ENCODE data around the gene MLEC.

MLEC gene

DNA sequence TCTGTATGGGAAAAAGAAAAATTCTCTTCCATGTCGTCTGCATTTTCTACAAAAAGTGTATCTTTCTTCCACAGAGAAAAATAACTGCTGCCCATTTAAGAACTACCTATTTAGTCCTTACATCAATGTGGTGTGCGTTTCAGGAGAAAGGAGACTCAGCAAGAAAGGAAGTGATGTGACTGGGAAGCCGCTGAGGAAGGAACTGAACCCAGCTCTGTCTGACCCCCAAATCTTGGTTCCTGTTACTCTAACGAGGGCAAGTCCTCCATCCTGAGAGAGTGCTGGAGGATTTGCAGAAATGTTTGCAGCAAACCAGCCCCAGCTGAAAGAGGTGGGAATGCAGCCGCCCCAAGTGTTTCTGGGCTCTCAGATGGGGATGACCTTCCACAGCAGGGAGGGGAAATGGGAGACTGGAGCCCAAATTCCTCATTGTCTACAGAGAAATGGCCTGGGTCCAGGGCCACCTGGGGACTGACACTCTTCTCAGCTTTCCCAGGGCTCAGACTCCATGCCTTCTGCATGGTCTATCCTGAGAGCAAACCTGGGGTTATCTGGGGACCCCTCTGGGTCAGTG lies 6.7 kb upstream of the MLEC start (continued):
- TF ChIP-seq OSR1 (CRISPR knock-in tag; IDR thresholded peaks at IDR 0.05) (no peak), ESRRG (CRISPR knock-in tag; IDR thresholded peaks at IDR 0.05) (no peak), CSDC2 (CRISPR knock-in tag; IDR thresholded peaks at IDR 0.05) (no peak)

DNA sequence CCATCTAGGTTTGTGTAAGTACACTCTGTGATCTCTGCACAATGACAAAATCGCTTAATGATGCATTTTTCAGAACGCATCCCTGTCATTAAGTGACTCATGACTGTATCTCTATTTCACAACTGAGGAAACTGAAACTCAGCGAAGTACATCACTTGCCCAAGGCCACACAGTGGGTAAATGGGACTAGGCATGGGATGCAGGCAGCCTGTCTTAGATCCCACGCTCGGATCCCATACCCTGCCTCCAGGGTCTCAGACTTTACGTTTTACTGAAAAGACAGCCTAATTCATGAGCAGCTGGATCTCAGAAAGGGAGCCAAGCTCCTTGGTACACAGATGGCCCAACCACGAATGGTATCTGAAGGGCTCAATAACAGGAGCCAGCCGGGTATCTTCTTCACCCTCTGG lies 2.4 kb upstream of the MLEC start:
- no peak for TF ChIP-seq OSR1 (CRISPR knock-in tag; IDR thresholded peaks at IDR 0.05)
- no peak for ATAC-seq

DNA sequence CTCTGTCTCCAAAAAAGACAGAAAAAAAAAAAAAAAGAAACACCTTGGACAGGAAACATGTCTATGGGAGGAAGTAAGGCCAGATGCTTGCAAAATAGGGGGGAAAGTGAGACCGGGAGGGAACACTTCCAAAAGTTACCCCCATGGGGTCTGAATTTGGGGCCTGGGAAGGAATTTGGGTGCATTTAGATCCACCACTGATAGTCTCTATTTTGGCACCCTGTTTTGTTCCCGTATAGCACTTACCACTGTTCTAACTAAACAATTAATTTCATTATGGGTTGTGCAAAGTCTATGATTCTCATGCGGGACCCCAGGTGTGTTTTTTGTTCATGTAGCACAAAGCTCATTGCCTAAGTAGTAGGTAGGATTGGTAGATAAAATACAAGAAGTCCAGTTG lies 1.4 kb upstream of the MLEC start:
- no peak for ATAC-seq
- TF ChIP-seq PATZ1 (CRISPR knock-in tag; IDR thresholded peaks at IDR 0.05; ENCODE audit: borderline replicate concordance) = no peak
- no peak for TF ChIP-seq OSR1 (CRISPR knock-in tag; IDR thresholded peaks at IDR 0.05)
- no peak for TF ChIP-seq PPARA (CRISPR knock-in tag; IDR thresholded peaks at IDR 0.05; ENCODE audit: borderline replicate concordance)
- TF ChIP-seq TCF4 (CRISPR knock-in tag; IDR thresholded peaks at IDR 0.05; ENCODE audit: borderline replicate concordance) = no peak
- TF ChIP-seq ZNF8 (CRISPR knock-in tag; IDR thresholded peaks at IDR 0.05) = no peak
- no peak for TF ChIP-seq ESRRG (CRISPR knock-in tag; IDR thresholded peaks at IDR 0.05)
- TF ChIP-seq, protein P1, sequence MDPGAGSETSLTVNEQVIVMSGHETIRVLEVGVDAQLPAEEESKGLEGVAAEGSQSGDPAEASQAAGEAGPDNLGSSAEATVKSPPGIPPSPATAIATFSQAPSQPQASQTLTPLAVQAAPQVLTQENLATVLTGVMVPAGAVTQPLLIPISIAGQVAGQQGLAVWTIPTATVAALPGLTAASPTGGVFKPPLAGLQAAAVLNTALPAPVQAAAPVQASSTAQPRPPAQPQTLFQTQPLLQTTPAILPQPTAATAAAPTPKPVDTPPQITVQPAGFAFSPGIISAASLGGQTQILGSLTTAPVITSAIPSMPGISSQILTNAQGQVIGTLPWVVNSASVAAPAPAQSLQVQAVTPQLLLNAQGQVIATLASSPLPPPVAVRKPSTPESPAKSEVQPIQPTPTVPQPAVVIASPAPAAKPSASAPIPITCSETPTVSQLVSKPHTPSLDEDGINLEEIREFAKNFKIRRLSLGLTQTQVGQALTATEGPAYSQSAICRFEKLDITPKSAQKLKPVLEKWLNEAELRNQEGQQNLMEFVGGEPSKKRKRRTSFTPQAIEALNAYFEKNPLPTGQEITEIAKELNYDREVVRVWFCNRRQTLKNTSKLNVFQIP (CRISPR knock-in tag; IDR thresholded peaks at IDR 0.05; ENCODE audit: borderline replicate concordance, low read depth) = no peak
- TF ChIP-seq, protein P2, sequence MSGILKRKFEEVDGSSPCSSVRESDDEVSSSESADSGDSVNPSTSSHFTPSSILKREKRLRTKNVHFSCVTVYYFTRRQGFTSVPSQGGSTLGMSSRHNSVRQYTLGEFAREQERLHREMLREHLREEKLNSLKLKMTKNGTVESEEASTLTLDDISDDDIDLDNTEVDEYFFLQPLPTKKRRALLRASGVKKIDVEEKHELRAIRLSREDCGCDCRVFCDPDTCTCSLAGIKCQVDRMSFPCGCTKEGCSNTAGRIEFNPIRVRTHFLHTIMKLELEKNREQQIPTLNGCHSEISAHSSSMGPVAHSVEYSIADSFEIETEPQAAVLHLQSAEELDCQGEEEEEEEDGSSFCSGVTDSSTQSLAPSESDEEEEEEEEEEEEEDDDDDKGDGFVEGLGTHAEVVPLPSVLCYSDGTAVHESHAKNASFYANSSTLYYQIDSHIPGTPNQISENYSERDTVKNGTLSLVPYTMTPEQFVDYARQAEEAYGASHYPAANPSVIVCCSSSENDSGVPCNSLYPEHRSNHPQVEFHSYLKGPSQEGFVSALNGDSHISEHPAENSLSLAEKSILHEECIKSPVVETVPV (CRISPR knock-in tag; IDR thresholded peaks at IDR 0.05) = no peak
- no peak for TF ChIP-seq RARB (CRISPR knock-in tag; IDR thresholded peaks at IDR 0.05)
- no peak for TF ChIP-seq BACH2 (CRISPR knock-in tag; IDR thresholded peaks at IDR 0.05; ENCODE audit: borderline replicate concordance)
- no peak for TF ChIP-seq TSHZ2 (CRISPR knock-in tag; IDR thresholded peaks at IDR 0.05)
- no peak for TF ChIP-seq ZNF565 (CRISPR knock-in tag; conservative IDR thresholded peaks at IDR 0.05; ENCODE audit: low read depth)
- TF ChIP-seq ZC3H10 (CRISPR knock-in tag; IDR thresholded peaks at IDR 0.05) = no peak
- TF ChIP-seq ZFP3 (CRISPR knock-in tag; IDR thresholded peaks at IDR 0.05) = no peak
- no peak for TF ChIP-seq ZFP30 (CRISPR knock-in tag; IDR thresholded peaks at IDR 0.05)
- no peak for TF ChIP-seq ISL1 (CRISPR knock-in tag; IDR thresholded peaks at IDR 0.05)
- TF ChIP-seq CREB5 (CRISPR knock-in tag; IDR thresholded peaks at IDR 0.05; ENCODE audit: low read depth) = no peak

GRCh38 chr12:120686151-120686689 lies 729 bp upstream of the MLEC start:
- ATAC-seq = peak; percentile 91
- TF ChIP-seq ZFP3 (CRISPR knock-in tag; IDR thresholded peaks at IDR 0.05) = no peak
- no peak for TF ChIP-seq OSR1 (CRISPR knock-in tag; IDR thresholded peaks at IDR 0.05)
- no peak for TF ChIP-seq SNAI2 (CRISPR knock-in tag; IDR thresholded peaks at IDR 0.05)
- TF ChIP-seq ESRRG (CRISPR knock-in tag; IDR thresholded peaks at IDR 0.05) = no peak
- TF ChIP-seq, protein P1 (CRISPR knock-in tag; IDR thresholded peaks at IDR 0.05; ENCODE audit: borderline replicate concordance, low read depth) = no peak
- TF ChIP-seq TSHZ2 (CRISPR knock-in tag; IDR thresholded peaks at IDR 0.05) = no peak
- no peak for TF ChIP-seq TOX (CRISPR knock-in tag; IDR thresholded peaks at IDR 0.05; ENCODE audit: borderline replicate concordance)
- TF ChIP-seq ZFP30 (CRISPR knock-in tag; IDR thresholded peaks at IDR 0.05) = no peak
- no peak for TF ChIP-seq RARB (CRISPR knock-in tag; IDR thresholded peaks at IDR 0.05)
- TF ChIP-seq GLIS3 (CRISPR knock-in tag; IDR thresholded peaks at IDR 0.05) = no peak
- no peak for TF ChIP-seq ARNTL (CRISPR knock-in tag; IDR thresholded peaks at IDR 0.05; ENCODE audit: borderline replicate concordance, low read depth)

Measured in SK-N-SH treated with all-trans-retinoic acid at 6 μM for 48 hours (cell line).